ENCODE measurements around the gene PCARE.
"Not testable (repeated sequence)": the region's sequence is repeated elsewhere in the genome, so short reads cannot be mapped to it uniquely, and the experiment has no call there.

The PCARE gene

GRCh38 chr2:29108225-29108624 is 33.9 kb upstream of the PCARE start:
- H3K4me3 ChIP-seq (ENCODE audit: low read length) = no peak overlapping the region
- TF ChIP-seq ZNF274 (IDR thresholded peaks at IDR 0.05; ENCODE audit: low read depth, low read length) = no peak

GRCh38 chr2:29107547-29107946 is 33.2 kb upstream of the PCARE start:
- not testable (repeated sequence) for H3K4me3 ChIP-seq (ENCODE audit: low read length)

GRCh38 chr2:29106980-29107388 is 32.7 kb upstream of the PCARE start:
- H3K4me3 ChIP-seq (ENCODE audit: low read length) = no peak overlapping the region
- TF ChIP-seq ZNF274 (IDR thresholded peaks at IDR 0.05; ENCODE audit: low read depth, low read length) = no peak

- no peak overlapping the region for H3K4me3 ChIP-seq (ENCODE audit: low read length)
- TF ChIP-seq ZNF274 (IDR thresholded peaks at IDR 0.05; ENCODE audit: low read depth, low read length) = no peak
Observed at GRCh38 chr2:29106256-29106655, 31.9 kb upstream of the PCARE start.

GRCh38 chr2:29105375-29105774 is 31.1 kb upstream of the PCARE start:
- no peak for TF ChIP-seq ZNF274 (IDR thresholded peaks at IDR 0.05; ENCODE audit: low read depth, low read length)

GRCh38 chr2:29104688-29105087 is 30.4 kb upstream of the PCARE start:
- no peak overlapping the region for H3K4me3 ChIP-seq (ENCODE audit: low read length)
- no peak for TF ChIP-seq ZNF274 (IDR thresholded peaks at IDR 0.05; ENCODE audit: low read depth, low read length)

More at GRCh38 chr2:29105375-29105774, 31.1 kb upstream of the PCARE start:
- no peak overlapping the region for H3K4me3 ChIP-seq (ENCODE audit: low read length)

- H3K4me3 ChIP-seq (ENCODE audit: low read length) = no peak overlapping the region
- no peak for TF ChIP-seq ZNF274 (IDR thresholded peaks at IDR 0.05; ENCODE audit: low read depth, low read length)
Observed at GRCh38 chr2:29100564-29100963, 26.2 kb upstream of the PCARE start.

- no peak for TF ChIP-seq ZNF274 (IDR thresholded peaks at IDR 0.05; ENCODE audit: low read depth, low read length)
- H3K4me3 ChIP-seq (ENCODE audit: low read length) = no peak overlapping the region
Observed at GRCh38 chr2:29097569-29097968, 23.2 kb upstream of the PCARE start.

- TF ChIP-seq ZNF274 (IDR thresholded peaks at IDR 0.05; ENCODE audit: low read depth, low read length) = no peak
- H3K4me3 ChIP-seq (ENCODE audit: low read length) = no peak overlapping the region
Observed at GRCh38 chr2:29096969-29097368, 22.6 kb upstream of the PCARE start.

GRCh38 chr2:29090311-29090710 is 16.0 kb upstream of the PCARE start:
- H3K4me3 ChIP-seq (ENCODE audit: low read length) = not testable (repeated sequence)

GRCh38 chr2:29084554-29084953 is 10.2 kb upstream of the PCARE start:
- TF ChIP-seq ZNF274 (IDR thresholded peaks at IDR 0.05; ENCODE audit: low read depth, low read length) = no peak
- H3K4me3 ChIP-seq (ENCODE audit: low read length) = no peak overlapping the region

GRCh38 chr2:29082804-29083495 is 8.6 kb upstream of the PCARE start:
- TF ChIP-seq ZNF274 (IDR thresholded peaks at IDR 0.05; ENCODE audit: low read depth, low read length) = no peak

GRCh38 chr2:29080886-29081743 is 6.8 kb upstream of the PCARE start:
- H3K4me3 ChIP-seq (ENCODE audit: low read length) = no peak overlapping the region
- no peak for TF ChIP-seq ZNF274 (IDR thresholded peaks at IDR 0.05; ENCODE audit: low read depth, low read length)

More at GRCh38 chr2:29082804-29083495, 8.6 kb upstream of the PCARE start:
- no peak overlapping the region; the same call in 1 of the 2 replicates for H3K4me3 ChIP-seq (ENCODE audit: low read length)

GRCh38 chr2:29079887-29080286 is 5.6 kb upstream of the PCARE start:
- H3K4me3 ChIP-seq (ENCODE audit: low read length) = no peak overlapping the region
- TF ChIP-seq ZNF274 (IDR thresholded peaks at IDR 0.05; ENCODE audit: low read depth, low read length) = no peak

Measured in GM08714 (cell line).